Posterior vena cava (tissue), 2 donors: ENCODE data around the gene CLEC4M. TPM values are rescaled to one million over a fixed set of nuclear protein-coding genes. Genes with fewer than 3 reads are reported as not detected.
"Not testable (repeated sequence)": the region's sequence is repeated elsewhere in the genome, so short reads cannot be mapped to it uniquely, and the experiment has no call there.

Experiments
- DNase-seq: peaks from one replicate; pipeline ENCODE4 v3.0.0-alpha.2; 2020; ENCODE audit warnings: low spot score
- intact Hi-C, 2 donors: fragments of 100-400 bp; cut with DNase I; formaldehyde crosslinking; loops; one replicate each; pipeline versions ENCODE4 v1.14.1 to v1.14.2; 2022 to 2023
- total RNA-seq, 2 donors: library from RNA; stranded (reverse); fragmentation: NEBNext Ultra II Directional; extraction: Animal tissue kit (Norgen Biotek cat#: 25700); gene quantifications; one replicate each; pipeline ENCODE4 v1.2.1, GENCODE V29; 2021
- donor health status: DM: yes; HTN: yes; CAD: no.
- donor health status: DM: yes; HTN: yes; CAD: no.

The CLEC4M gene
- total RNA-seq, 2 donors from 2014 or later, result 0.38 TPM; not detected in 1

- intact Hi-C loops, result no loop called here
Measured at GRCh38 chr19:7739211-7739755, 23.8 kb upstream of the CLEC4M start.

GRCh38 chr19:7739801-7740681, 23.0 kb upstream of the CLEC4M start:
- peak; percentile 67 for DNase-seq
- intact Hi-C loops, result no loop called here

More at GRCh38 chr19:7739211-7739755, 23.8 kb upstream of the CLEC4M start:
- peak; percentile 32 for DNase-seq

- intact Hi-C loops, result no loop called here
- peak; percentile 28 for DNase-seq
Measured at GRCh38 chr19:7740682-7741054, 22.4 kb upstream of the CLEC4M start.

- peak; percentile 35 for DNase-seq
- intact Hi-C loops, result no loop called here
Measured at GRCh38 chr19:7742575-7742974, 20.5 kb upstream of the CLEC4M start.

- intact Hi-C loops, result no loop called here
- DNase-seq, result peak; percentile 28
Measured at GRCh38 chr19:7742991-7743390, 20.1 kb upstream of the CLEC4M start.

GRCh38 chr19:7743425-7743841, 19.6 kb upstream of the CLEC4M start:
- intact Hi-C loops, result no loop called here
- DNase-seq, result peak; percentile 53

- intact Hi-C loops, result loop anchor here in 1 of 2 donors (1.0 kb wide), 1 partner anchor 35 kb away; no protein-coding TSS in a partner anchor
- DNase-seq, result peak; percentile 64
Measured at GRCh38 chr19:7744199-7744786, 18.8 kb upstream of the CLEC4M start.

GRCh38 chr19:7744871-7745650, 18.0 kb upstream of the CLEC4M start:
- intact Hi-C loops, result loop anchor here in 1 of 2 donors (1.0 kb wide), 1 partner anchor 34 kb away; no protein-coding TSS in a partner anchor
- peak; percentile 67 for DNase-seq

GRCh38 chr19:7746306-7746705, 16.7 kb upstream of the CLEC4M start:
- peak; percentile 62 for DNase-seq

GRCh38 chr19:7746903-7747884, 15.8 kb upstream of the CLEC4M start, which contains the start of gene CD209:
TSS of gene CD209 (minus strand) at chr19:7747534. CDS start at chr19:7747511, 23 bp downstream.
- intact Hi-C loops, result no loop called here
- DNase-seq, result peak; percentile 72

More at GRCh38 chr19:7746306-7746705, 16.7 kb upstream of the CLEC4M start:
- intact Hi-C loops, result not testable (repeated sequence)

GRCh38 chr19:7748171-7748570, 14.9 kb upstream of the CLEC4M start:
- intact Hi-C loops, result no loop called here
- no peak for DNase-seq

GRCh38 chr19:7748756-7749155, 14.3 kb upstream of the CLEC4M start:
- DNase-seq, result peak; percentile 19
- intact Hi-C loops, result no loop called here

GRCh38 chr19:7751157-7751783, 11.8 kb upstream of the CLEC4M start:
- intact Hi-C loops, result no loop called here
- DNase-seq, result no peak

- no peak for DNase-seq
- intact Hi-C loops, result no loop called here
Measured at GRCh38 chr19:7756258-7756657, 6.8 kb upstream of the CLEC4M start.

GRCh38 chr19:7757358-7757757, 5.7 kb upstream of the CLEC4M start:
- intact Hi-C loops, result no loop called here
- DNase-seq, result no peak

- intact Hi-C loops, result no loop called here
- DNase-seq, result no peak
Measured at GRCh38 chr19:7759156-7759555, 3.9 kb upstream of the CLEC4M start.

- intact Hi-C loops, result no loop called here
- no peak for DNase-seq
Measured at GRCh38 chr19:7763696-7764095, 653 bp downstream of the CLEC4M start.

- intact Hi-C loops, DNase-seq: not testable (repeated sequence)
Measured at GRCh38 chr19:7764157-7764556, 1.1 kb downstream of the CLEC4M start.
